Spinal cord (tissue), 10 donors: ENCODE data around the gene TENT5C. TPM values are rescaled to one million over a fixed set of nuclear protein-coding genes. Genes with fewer than 3 reads are reported as not detected.

Source experiments
- DNase-seq, 6 donors: peaks; one replicate each; pipeline versions ENCODE4 v3.0.0 to v3.0.0-alpha.2; 2013 to 2015; ENCODE audit warnings: low spot score in 6 of 6, low read depth in 4 of 6
- H3K27ac ChIP-seq: one replicate; pipeline ENCODE4 v1.5.1; 2013; ENCODE audit warnings: low read depth, low read length, control low read depth
- H3K27me3 ChIP-seq: one replicate; pipeline ENCODE4 v1.6.1; 2013; ENCODE audit warnings: low read length; ENCODE audit not compliant: control insufficient read depth, insufficient read depth
- H3K36me3 ChIP-seq: one replicate; pipeline ENCODE4 v1.6.1; 2013; ENCODE audit warnings: low read length; ENCODE audit not compliant: control insufficient read depth, insufficient read depth
- H3K4me1 ChIP-seq: one replicate; pipeline ENCODE4 v1.6.1; 2013; ENCODE audit warnings: low read length; ENCODE audit not compliant: control insufficient read depth, insufficient read depth
- H3K4me3 ChIP-seq: one replicate; pipeline ENCODE4 v1.5.1; 2013; ENCODE audit warnings: low read depth, low read length, control low read depth
- H3K9me3 ChIP-seq: one replicate; pipeline ENCODE4 v1.6.1; 2013; ENCODE audit warnings: low read length; ENCODE audit not compliant: control insufficient read depth, insufficient read depth
- WGBS: methylation state at CpG from one replicate; pipeline ENCODE4 v1.1.5; 2013; ENCODE audit warnings: missing lambda C conversion rate; ENCODE audit not compliant: insufficient coverage; 5-methylcytosine and 5-hydroxymethylcytosine counted together
- polyA plus RNA-seq, 2 donors: library from polyadenylated mRNA; unstranded; fragments of 120-200 nt; gene quantifications; one replicate each; pipeline ENCODE4 v1.2.1, GENCODE V29; 2013; ENCODE audit not compliant: insufficient read length in 2 of 2
- total RNA-seq, 2 donors: library from RNA; depleted of rRNA in 1 of 2; stranded (reverse); fragments of 120-200 nt in 1 of 2; fragments of >200 nt in 1 of 2; gene quantifications; one replicate each; pipeline versions ENCODE4 v1.2.3 to v1.2.4, GENCODE V29; 2013 to 2014
- donor health status: healthy.

The TENT5C gene
- total and polyA plus RNA-seq, 4 donors, result 2.0 to 42.1 (median 8.8) TPM

DNA sequence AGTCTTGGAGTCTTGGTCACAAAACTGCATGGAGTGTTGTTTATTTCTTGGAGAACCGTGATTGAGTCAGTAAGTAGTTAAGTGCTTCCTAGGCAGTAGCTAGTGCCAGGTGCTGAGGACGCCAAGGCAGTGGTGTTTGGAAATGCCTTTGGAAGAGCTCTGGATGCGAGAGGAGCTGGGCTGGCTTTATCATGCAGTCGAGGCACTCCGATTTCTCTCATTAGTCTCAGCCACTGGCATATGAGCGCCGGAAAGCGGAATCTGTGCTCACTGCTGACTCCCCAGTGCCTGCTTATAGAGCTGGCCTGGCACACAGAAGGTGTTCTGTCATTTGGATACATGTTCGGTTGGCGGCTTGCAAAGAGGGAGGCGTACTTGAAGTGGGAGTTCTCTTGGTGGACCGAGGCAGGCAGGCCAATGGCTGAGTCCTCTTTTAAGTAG, 3.6 kb downstream of the TENT5C start:
- Histone ChIP-seq H3K27ac (no peak overlapping the region), H3K4me1 (peaks cover 19% of the 10 kb centered on the region), H3K4me3 (no peak overlapping the region), H3K27me3 (peaks cover 27% of the 10 kb centered on the region), H3K9me3 (no peaks in the 10 kb centered on the region), H3K36me3 (no peaks in the 10 kb centered on the region)
- WGBS, result 84% methylated on average over 11 of the region's 12 CpGs
- DNase-seq, result peak in 2 of 6 donors; percentile 28 to 41

DNA sequence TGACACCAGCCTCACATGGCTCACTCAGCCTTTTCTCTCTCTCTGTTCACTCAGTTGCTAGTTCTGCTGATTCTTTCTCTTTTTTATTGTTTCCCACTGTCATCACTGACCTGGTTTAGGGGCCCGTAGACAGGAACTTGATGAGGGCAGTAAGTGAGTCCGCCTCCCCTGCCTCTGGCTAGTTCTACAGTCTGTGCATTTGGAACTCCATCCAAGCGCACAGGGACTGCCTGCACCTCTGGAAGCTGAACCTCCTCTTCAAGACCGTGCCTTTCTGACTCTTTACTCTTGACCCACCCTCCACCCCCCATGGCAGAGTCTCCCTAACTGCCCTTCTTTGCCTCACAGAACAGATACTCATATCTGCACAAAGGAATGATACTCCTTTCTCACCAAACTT, 4.2 kb downstream of the TENT5C start:
- Histone ChIP-seq H3K36me3 (no peaks in the 10 kb centered on the region), H3K4me1 (peaks cover 19% of the 10 kb centered on the region), H3K27me3 (peaks cover 23% of the 10 kb centered on the region), H3K9me3 (no peaks in the 10 kb centered on the region), H3K27ac (no peak overlapping the region), H3K4me3 (no peak overlapping the region)
- WGBS, result 79% methylated on average over 4 of the region's 4 CpGs
- no peak for DNase-seq

DNA sequence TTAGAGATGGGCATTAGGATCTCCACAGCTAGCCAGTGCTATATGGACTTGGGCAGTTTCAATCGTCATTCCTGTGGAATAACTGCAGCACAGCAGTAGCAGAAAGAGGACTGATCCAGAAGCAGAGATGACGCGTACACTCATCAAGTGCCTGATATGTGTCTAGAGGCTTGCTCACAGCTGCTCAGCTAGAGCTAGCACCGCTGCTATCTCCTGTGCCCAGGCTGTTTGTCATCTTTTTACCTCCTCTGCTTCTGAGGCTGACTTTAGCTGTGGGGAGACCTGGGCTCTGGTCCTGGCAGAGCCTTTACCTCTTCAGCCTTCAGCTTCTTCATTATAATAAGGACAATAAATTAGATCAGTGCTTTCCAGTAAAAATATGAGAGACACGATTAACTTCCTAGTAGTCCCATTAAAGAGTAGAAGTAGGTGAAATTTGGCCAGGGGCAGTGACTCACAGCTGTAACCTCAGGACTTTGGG, 5.3 kb downstream of the TENT5C start:
- DNase-seq, result no peak
- H3K4me1 ChIP-seq, result peaks cover 10% of the 10 kb centered on the region
- 91% methylated on average over 4 of the region's 5 CpGs for WGBS

DNA sequence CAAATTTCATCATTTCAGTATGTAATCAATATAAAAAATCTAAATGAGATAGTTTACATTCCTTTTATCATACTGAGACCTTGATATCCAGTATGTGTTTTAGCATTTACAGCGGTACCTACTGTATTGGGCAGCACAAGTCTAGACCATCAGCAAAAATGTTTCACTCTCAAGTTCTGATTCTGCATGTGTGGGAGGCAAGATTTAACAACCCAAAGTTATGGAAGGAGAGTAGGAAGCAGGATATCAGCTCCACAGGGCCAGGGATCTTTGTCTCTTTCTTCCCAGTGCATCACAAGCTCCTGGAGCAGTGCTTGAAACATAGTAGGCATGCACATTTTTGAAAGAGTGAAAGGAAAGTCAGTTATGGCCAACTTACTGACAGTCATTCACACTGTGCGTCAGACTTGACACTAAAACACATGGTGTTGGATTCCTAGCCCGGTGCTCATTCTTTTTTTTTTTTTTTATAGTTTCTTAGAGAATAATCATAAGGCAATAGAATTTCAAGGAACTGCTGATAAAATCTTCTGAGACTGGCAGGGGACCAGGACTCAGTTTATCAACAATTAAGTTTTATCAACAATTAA, 6.1 kb downstream of the TENT5C start:
- Histone ChIP-seq H3K27ac (no peak overlapping the region), H3K4me3 (no peak overlapping the region), H3K36me3 (no peaks in the 10 kb centered on the region), H3K4me1 (peaks cover 2% of the 10 kb centered on the region), H3K27me3 (peaks cover 7% of the 10 kb centered on the region), H3K9me3 (no peaks in the 10 kb centered on the region)
- no CpG with 5 or more reads among the region's 3 CpGs for WGBS
- no peak for DNase-seq

More for the DNA sequence above, 5.3 kb downstream of the TENT5C start:
- Histone ChIP-seq H3K36me3 (no peaks in the 10 kb centered on the region), H3K27me3 (peaks cover 16% of the 10 kb centered on the region), H3K27ac (no peak overlapping the region), H3K4me3 (no peak overlapping the region), H3K9me3 (no peaks in the 10 kb centered on the region)

DNA sequence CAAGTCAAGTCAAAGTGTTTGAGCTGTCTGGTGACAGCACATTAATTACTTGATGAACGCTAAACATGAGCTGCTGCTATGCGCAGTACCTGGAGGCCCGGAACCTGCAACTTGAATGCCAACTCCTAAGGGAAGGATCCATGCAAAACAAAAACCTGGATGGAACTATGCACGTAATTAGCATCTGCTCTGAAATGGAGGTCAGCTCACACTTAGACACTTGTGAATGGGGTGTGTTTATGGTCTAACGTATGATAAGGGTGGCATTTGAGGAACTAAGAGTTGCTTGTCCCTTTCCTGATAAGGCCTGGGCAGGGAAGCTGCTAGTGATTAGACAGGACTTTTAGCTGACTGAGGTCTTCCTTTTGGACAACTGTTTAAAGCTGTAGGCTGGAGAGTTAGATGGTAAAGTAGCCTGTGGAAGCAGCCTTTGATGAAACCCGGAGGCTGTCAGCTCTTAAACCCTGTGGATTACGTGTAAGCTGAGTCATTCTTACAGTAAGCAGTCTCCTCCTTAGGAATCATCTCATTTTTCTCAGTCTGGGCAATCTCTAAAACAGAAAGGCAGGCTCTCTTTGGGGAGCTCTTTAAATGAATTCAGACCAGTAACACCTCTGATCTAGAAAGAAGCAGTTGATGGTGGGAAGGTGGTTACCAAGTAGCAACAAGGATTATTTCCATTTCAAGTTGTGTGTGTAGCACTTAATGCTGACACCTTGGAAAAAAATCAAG, 6.8 kb downstream of the TENT5C start:
- 80% methylated on average over 5 of the region's 7 CpGs for WGBS
- no peaks in the 10 kb centered on the region for H3K9me3 ChIP-seq
- H3K27me3 ChIP-seq, result peaks cover 3% of the 10 kb centered on the region
- H3K36me3 ChIP-seq, result no peaks in the 10 kb centered on the region
- H3K4me1 ChIP-seq, result no peaks in the 10 kb centered on the region
- DNase-seq, result no peak
- H3K27ac ChIP-seq, result no peak overlapping the region
- no peak overlapping the region for H3K4me3 ChIP-seq

DNA sequence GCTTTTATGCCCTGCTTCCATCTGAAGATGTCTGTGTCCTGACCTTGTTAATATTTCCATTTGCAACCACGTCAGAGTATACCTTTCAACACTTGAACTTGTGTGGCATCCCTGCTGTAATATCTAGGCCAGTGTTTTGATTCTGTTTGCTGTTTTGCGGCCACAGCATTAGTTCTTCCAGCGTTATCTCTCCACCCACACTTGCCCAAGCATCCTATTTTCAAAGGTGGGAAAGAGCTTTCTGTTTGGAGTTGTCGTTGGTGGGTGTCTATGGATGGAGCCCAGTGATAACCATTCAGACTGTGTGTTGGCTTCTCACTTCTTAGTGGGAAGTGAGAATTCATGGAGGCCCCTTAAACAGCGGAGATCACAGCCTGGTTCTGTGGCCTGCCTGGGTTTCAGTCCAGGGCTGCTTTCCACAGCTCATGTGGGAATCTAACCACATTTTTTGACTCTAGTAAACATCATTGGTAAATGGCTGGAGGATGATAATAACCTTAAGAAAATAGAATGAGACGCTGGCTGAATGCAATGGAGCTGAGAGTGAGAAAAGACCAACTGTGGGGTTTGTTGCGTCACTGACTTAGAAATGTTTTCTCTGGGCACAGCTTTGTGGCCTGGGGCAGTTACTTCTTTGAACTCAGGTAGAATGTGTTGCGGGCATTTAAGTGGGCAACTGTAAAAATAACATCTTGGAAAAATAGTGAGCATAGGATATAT, 7.6 kb downstream of the TENT5C start:
- no peaks in the 10 kb centered on the region for H3K9me3 ChIP-seq
- WGBS, result 79% methylated on average over 3 of the region's 8 CpGs
- no peak for DNase-seq
- H3K4me1 ChIP-seq, result no peaks in the 10 kb centered on the region
- H3K27me3 ChIP-seq, result peaks cover 2% of the 10 kb centered on the region
- H3K36me3 ChIP-seq, result no peaks in the 10 kb centered on the region
- H3K27ac ChIP-seq, result no peak overlapping the region
- no peak overlapping the region for H3K4me3 ChIP-seq

DNA sequence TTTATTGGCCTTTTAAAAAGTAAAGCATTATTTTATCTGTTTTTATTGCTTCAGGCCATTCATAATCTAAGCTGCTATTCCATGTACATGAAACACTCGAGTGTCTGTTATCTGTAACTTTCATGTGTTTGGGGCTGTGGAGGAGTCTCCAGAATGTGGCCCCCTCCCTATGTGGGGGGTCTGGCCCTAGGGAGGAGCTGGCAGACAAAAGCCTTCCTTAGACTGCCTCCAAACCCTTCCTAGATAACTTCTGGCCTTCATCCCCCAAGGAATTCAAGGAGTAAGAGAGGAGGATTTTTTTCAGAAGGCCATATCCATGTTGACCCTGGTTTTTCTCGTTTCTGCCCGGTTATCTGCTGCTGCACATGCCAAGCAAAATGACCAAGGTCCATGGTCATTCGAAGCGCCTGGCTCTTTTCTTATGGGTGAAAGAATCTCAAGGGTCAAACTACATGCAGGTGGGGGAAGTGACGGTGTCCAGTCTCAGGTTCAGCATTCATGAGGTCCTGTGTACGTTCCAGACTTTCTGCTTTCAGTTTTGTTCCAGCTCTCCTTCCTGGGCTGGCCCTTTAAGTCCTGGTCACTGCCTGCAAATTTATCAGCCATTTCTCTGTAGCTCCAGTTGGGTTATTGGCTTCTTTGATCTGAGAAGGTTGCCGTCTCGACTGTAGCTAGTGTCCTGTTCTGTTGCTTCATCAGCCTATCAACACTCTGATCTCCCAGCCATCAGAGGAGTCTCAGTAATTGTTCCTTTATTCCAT, 8.3 kb downstream of the TENT5C start:
- no peaks in the 10 kb centered on the region for H3K9me3 ChIP-seq
- H3K36me3 ChIP-seq, result no peaks in the 10 kb centered on the region
- no peak overlapping the region for H3K4me3 ChIP-seq
- 100% methylated on average over 6 of the region's 9 CpGs for WGBS
- H3K4me1 ChIP-seq, result no peaks in the 10 kb centered on the region
- H3K27ac ChIP-seq, result no peak overlapping the region
- peaks cover 2% of the 10 kb centered on the region for H3K27me3 ChIP-seq
- no peak for DNase-seq

DNA sequence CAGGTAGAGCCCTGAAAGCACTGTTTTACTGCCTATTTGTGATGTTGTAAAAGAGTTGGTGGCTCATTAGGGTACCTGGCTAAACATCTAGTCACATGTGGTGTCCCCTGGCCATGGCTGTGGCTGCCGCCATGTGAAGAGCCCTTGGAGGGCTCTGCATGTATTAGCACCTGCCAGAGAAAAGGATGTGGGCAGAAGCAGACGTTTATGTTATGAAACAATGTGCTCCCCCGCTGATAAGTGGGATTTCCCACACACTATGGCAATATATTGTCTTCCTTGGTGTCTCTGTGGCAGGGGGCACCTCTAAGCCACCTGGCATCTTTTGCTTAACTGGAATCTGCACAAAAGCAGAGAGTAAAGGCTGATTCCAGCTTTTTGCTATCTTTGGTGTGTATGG, 9.6 kb downstream of the TENT5C start:
- 68% methylated on average over 2 of the region's 3 CpGs for WGBS
- Histone ChIP-seq H3K36me3 (no peaks in the 10 kb centered on the region), H3K4me3 (no peak overlapping the region), H3K27ac (no peak overlapping the region), H3K4me1 (no peaks in the 10 kb centered on the region), H3K9me3 (no peaks in the 10 kb centered on the region), H3K27me3 (no peaks in the 10 kb centered on the region)
- DNase-seq, result no peak

DNA sequence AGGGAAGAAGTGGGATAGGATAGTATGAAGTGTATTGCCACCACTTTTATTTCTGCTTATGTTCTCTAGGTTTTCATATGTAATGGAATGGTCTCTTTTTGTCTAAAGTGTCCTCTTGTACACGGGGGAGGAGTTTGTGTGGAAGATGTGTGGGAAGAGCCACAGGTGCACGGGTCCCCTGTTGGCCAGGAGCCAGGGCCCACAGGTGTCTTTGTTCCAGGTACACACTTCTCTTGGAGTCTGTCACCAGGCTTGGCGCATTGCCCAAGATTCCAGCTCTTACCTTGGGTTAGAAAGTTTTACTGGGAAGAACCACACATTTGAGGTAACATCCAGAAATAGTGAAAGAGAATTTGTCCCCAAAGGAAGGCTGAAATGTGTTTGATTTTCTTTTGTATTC, 10.5 kb downstream of the TENT5C start:
- Histone ChIP-seq H3K27me3 (no peaks in the 10 kb centered on the region), H3K4me3 (no peak overlapping the region), H3K9me3 (no peaks in the 10 kb centered on the region), H3K4me1 (no peaks in the 10 kb centered on the region), H3K27ac (no peak overlapping the region), H3K36me3 (no peaks in the 10 kb centered on the region)
- no peak for DNase-seq
- 80% methylated on average over 3 of the region's 3 CpGs for WGBS
